Measurements from ENCODE around the gene KCTD20. TPM values are rescaled to one million over a fixed set of nuclear protein-coding genes. Genes with fewer than 3 reads are reported as not detected.
"Not testable (repeated sequence)": the region's sequence is repeated elsewhere in the genome, so short reads cannot be mapped to it uniquely, and the experiment has no call there.

Gene KCTD20
- total RNA-seq, 1 experiment from 2014 or later: 41.6 TPM

- intact Hi-C loops (cut with micrococcal nuclease; ENCODE audit: unreplicated experiment): no loop called here
- peaks cover 25% of the 10 kb centered on the region for H3K4me1 ChIP-seq (ENCODE audit: control insufficient read depth, insufficient read depth, low read length)
- TF ChIP-seq CTCF (IDR thresholded peaks at IDR 0.05): no peak
- TF ChIP-seq POLR2AphosphoS5 (IDR thresholded peaks at IDR 0.05; ENCODE audit: low read depth, low read length): no peak
- TF ChIP-seq TCF7L2 (IDR thresholded peaks at IDR 0.05; ENCODE audit: low read depth, low read length): no peak
- TF ChIP-seq SIN3A (IDR thresholded peaks at IDR 0.05; ENCODE audit: borderline replicate concordance, insufficient read depth, low read depth, low read length): no peak
- no peak for TF ChIP-seq REST (IDR thresholded peaks at IDR 0.05; ENCODE audit: insufficient read depth in 1 of 2, low read depth in 2 of 2, low read length in 1 of 2)
- ChIA-PET CTCF (no interaction called here), POLR2A (interaction anchor here (0.5 kb wide), 1 partner anchor 15 kb away, joined by 3 read pairs; no protein-coding TSS in a partner anchor)
- H3K36me3 ChIP-seq (ENCODE audit: control insufficient read depth, insufficient read depth, low read length): no peaks in the 10 kb centered on the region; the same call in 1 of the 2 replicates
- in situ Hi-C loops (cut with HindIII; ENCODE audit: low pct_unique_long_range_greater_than_20kb, low sequenced_read_pairs): no loop called here
- no peak overlapping the region; the same call in 1 of the 2 replicates for H3K27ac ChIP-seq (ENCODE audit: low read length)
- H3K27me3 ChIP-seq (ENCODE audit: control insufficient read depth, insufficient read depth, low read length): no peaks in the 10 kb centered on the region
- H3K4me3 ChIP-seq (ENCODE audit: low read depth in 2 of 2, low read length in 2 of 2): no peak overlapping the region
- ATAC-seq (no peak), DNase-seq (ENCODE audit: low read depth, low spot score) (no peak)
- BruUV-seq (replicated peaks): no TSS peak
- H3K9me3 ChIP-seq (ENCODE audit: control insufficient read depth, insufficient read depth, low read depth, low read length): no peaks in the 10 kb centered on the region
Observed at GRCh38 chr6:36445621-36446020, 2.8 kb downstream of the KCTD20 start.

GRCh38 chr6:36449173-36449572, 6.4 kb downstream of the KCTD20 start:
- BruUV-seq (replicated peaks); CTCF ChIA-PET: not testable (repeated sequence)

GRCh38 chr6:36452897-36453296, 10.1 kb downstream of the KCTD20 start:
- BruUV-seq (replicated peaks); intact Hi-C loops (cut with micrococcal nuclease; ENCODE audit: unreplicated experiment); H3K9me3 ChIP-seq (ENCODE audit: control insufficient read depth, insufficient read depth, low read depth, low read length); H3K4me1 ChIP-seq (ENCODE audit: control insufficient read depth, insufficient read depth, low read length); CTCF ChIA-PET; ATAC-seq; H3K36me3 ChIP-seq (ENCODE audit: control insufficient read depth, insufficient read depth, low read length); DNase-seq (ENCODE audit: low read depth, low spot score); in situ Hi-C loops (cut with HindIII; ENCODE audit: low pct_unique_long_range_greater_than_20kb, low sequenced_read_pairs); H3K27ac ChIP-seq (ENCODE audit: low read length); H3K4me3 ChIP-seq (ENCODE audit: low read depth in 2 of 2, low read length in 2 of 2); H3K27me3 ChIP-seq (ENCODE audit: control insufficient read depth, insufficient read depth, low read length): not testable (repeated sequence)
- POLR2A ChIA-PET: interaction anchor here (0.6 to 0.8 kb wide), 2 partner anchors 293 to 339 kb away, joined by 4 to 5 read pairs; no protein-coding TSS in a partner anchor

More at GRCh38 chr6:36449173-36449572, 6.4 kb downstream of the KCTD20 start:
- H3K4me1 ChIP-seq (ENCODE audit: control insufficient read depth, insufficient read depth, low read length); H3K36me3 ChIP-seq (ENCODE audit: control insufficient read depth, insufficient read depth, low read length); DNase-seq (ENCODE audit: low read depth, low spot score); H3K27me3 ChIP-seq (ENCODE audit: control insufficient read depth, insufficient read depth, low read length); ATAC-seq; H3K9me3 ChIP-seq (ENCODE audit: control insufficient read depth, insufficient read depth, low read depth, low read length); POLR2A ChIA-PET; H3K4me3 ChIP-seq (ENCODE audit: low read depth in 2 of 2, low read length in 2 of 2); in situ Hi-C loops (cut with HindIII; ENCODE audit: low pct_unique_long_range_greater_than_20kb, low sequenced_read_pairs); intact Hi-C loops (cut with micrococcal nuclease; ENCODE audit: unreplicated experiment); H3K27ac ChIP-seq (ENCODE audit: low read length): not testable (repeated sequence)

Measured in Panc1 (cell line).